CD4-positive, alpha-beta T cell treated with Interleukin-6 at 100 ng/mL for 8 hours (primary cell): ENCODE measurements around the gene BOC.

ENCODE experiments used
- DNase-seq: peaks from one replicate; pipeline ENCODE4 v3.0.0-alpha.2; 2020; ENCODE audit warnings: mixed read lengths, low spot score

Gene BOC

DNA sequence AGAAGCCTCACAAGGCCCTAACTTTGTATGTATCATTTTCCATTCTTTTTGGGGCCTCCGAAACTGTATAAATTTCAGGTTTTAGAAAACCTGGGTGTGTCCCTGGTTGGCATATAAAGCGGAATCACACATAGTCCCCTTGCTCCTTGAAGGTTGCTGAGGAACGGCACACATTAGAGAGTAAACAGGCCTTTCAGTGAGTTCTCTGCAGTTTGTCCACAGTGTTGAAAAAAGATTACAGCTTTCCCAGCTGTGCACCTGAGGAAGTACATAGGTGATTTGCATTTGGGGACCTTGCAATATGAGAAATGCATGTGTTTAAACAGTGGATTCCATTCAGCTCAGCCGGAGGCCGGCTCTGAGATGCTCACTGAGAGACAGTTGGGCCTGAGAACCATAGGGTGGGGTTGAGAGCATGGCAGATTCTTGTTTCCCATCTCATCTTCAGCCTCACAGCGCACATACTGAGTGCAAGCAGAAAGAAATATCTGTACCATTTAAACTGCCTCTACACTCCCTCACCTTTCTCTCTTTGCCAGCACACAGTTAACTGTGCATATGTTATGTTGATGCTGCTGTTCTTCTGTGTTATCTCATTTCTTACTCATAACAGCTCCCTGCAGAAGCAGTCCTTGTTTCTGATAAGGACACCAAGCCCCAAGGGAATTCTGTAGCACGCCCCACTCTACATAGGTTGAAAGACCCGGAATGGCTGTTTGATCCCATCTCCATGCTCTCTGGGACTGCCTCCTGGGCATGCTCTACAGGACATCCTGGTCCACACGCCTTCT, 60.4 kb downstream of the BOC start:
- DNase-seq = no peak

DNA sequence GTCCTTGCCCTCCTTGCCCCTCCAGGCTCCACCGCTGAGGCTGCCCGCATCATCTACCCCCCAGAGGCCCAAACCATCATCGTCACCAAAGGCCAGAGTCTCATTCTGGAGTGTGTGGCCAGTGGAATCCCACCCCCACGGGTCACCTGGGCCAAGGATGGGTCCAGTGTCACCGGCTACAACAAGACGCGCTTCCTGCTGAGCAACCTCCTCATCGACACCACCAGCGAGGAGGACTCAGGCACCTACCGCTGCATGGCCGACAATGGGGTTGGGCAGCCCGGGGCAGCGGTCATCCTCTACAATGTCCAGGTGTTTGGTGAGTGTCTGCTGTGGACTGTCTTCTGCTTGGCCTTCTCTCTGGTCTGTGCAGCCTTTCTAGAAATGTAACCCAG, 61.0 kb downstream of the BOC start:
- no peak for DNase-seq

DNA sequence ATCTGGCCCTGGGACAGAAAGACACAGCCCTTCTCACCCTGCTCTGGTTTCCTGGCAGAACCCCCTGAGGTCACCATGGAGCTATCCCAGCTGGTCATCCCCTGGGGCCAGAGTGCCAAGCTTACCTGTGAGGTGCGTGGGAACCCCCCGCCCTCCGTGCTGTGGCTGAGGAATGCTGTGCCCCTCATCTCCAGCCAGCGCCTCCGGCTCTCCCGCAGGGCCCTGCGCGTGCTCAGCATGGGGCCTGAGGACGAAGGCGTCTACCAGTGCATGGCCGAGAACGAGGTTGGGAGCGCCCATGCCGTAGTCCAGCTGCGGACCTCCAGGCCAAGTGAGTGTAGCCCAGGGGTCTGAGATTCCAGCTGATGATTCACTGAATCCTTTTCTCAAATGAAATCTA, 61.7 kb downstream of the BOC start:
- no peak for DNase-seq

DNA sequence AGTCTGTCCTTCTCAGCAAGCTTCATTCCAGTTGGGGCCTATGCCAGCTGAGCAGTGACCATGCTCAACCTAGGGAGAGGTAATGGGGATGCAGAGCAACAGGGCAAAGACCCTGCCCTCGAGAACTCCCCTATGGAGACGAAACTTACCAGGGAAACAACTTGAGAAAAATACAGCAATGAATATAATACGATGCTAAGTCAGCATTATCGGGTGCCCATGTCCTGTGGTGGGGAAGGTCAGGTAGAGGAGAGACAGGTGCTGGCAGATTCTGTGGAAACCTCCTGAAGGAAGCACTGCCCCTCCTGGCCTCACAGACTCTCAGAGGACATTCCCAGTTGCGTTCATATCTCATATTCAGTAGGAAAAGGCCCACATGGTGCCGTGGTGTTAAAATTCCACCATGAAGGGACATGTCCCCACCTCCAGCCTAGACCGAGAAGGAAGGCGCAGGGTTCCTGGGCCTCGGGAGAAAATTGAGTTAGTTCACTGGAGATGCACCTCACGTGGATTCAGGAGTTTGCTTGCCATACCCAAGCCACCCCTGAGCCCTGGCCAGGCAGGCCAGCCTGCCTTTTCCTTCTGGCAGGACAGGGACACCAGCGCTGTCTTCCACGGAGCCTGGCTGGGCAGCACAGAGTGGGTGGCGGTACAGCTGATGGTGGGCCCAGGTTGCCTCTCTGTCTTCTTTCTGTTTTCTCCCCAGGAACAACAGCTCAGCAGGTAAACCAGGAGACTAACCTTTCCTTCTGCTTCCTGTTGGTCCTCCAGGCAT, 62.4 kb downstream of the BOC start:
- no peak for DNase-seq

DNA sequence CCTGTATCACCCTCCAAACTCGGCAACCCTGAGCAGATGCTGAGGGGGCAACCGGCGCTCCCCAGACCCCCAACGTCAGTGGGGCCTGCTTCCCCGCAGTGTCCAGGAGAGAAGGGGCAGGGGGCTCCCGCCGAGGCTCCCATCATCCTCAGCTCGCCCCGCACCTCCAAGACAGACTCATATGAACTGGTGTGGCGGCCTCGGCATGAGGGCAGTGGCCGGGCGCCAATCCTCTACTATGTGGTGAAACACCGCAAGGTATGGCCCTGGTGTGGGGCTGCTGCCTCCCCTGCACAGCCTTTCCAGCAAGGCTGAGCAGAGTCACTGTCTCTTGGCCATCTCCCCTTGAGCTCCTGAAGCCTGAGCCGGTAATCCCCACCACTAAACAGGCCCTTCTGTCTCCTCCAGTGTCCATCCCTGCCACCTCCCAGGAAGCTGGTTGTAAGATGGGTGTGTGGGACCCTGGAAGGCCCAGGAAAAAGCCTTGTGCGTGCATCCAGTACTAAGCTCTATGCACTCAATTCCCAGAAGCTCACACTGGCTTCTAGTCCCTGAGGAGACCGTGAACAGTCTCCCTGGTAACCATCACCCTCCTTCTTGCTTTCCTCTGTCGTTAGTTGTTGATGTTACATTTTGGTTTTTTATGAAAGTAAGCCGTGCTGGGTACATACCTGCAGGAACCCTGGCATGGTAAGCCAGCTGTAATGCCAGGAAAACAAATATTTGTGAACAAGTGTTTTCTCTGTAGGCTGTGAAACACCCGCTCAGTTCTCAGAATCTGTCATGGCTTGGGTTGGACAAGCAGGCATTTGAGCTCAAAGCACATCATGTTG, 63.3 kb downstream of the BOC start:
- DNase-seq = no peak

DNA sequence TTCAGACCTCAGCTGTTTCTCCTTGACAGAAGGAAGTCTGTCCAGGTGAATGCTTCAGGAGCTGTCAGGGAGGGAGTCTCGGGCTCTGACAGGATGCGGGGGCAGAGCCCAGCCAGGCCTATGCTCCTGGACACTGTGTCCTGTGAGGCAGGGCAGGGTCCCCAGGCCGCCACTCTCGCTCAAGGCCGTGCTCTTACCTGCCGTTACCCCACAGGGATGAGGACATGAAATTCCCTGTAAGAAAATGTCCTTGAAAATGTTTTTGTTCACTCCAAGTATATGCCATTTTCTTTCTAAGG, 63.9 kb downstream of the BOC start:
- DNase-seq = no peak

DNA sequence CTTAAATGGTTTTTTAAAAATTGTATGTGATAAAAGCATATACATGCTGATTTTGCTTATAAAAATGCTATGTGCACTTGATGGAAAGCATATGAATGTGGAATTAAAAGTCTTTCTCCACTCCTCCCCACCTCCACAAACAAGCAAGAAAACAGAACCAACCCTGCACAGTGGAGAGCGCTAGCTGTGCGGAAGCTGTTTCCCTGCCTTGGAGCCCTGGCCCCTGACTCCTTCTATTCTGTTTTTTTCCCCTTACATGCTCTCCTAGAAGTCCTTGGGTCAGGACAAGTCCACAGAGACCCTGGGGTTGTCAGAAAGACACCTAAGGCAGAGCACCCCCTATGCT, 64.2 kb downstream of the BOC start:
- DNase-seq = no peak

DNA sequence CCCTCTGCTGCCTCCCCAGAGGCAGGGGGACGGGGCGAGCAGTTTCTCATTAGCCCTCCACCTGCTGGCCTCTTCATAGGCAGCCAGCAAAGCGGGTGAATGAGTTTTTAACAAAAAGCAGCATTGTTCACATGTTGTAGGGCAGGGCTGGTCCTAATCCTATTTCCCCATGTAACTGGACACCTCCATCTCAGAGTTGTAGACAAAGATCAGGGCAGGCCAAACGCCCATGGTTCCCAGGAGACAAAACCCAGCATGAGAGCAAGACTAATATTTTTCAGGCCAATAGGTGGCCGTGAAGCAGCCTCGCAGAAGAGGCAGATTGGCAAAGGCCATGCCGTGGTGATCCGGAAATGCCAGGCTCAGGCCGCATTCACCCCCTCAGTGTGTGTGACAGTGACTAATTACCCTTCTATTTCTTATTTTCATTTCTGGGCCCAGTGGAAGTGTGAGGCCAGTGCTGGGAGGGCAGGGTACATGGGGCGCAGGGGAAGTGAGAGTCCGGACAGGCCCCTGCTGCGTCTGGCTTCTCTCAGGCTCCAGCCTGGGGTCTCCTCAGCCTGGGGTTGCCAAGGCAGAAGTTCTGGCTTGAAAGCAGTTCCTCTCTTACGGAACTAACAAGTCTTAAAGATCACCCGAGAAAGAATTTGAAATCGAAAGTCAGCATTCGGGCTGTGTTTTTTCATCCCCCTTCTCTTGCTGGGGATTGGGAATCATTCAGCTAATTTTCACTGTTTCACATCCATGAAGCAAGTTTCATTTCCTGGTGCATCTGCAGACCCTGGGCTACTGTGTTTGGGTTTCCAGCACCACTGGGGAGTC, 64.8 kb downstream of the BOC start:
- DNase-seq = no peak

DNA sequence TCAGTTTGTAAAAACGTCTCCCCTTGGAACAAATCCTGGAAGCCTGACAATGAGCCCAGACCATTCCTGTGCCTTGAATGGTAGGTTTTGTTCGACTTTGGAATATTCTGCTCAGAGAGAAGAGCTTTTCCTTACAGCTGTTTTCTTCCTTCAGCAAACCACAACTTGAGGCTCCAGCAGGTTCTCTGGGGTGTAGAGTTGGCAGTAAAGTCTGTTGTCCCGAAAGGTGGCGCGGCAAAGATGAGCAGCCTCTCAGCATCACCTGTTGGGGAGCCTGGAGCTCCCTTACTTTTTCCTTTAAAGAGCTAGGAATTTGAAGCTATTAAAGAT, 65.4 kb downstream of the BOC start:
- DNase-seq = no peak

DNA sequence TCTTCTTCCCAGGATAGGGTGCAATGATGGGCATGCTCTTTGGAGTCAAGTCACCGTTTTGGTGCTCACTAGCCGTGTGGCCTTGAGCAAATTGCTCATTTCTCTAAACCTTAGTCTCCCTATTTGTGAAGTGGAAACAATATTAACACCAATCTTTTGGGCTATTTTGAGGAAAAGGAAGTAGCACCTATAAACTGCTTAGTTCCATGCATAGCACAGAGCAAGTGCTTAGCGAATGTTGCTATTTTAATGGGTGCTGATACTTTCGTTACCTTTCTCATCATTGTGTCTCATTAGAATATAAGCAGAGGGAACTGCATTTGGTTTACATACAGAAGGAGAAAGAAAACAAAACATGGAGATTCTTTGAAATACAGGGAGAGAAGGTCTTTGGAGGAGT, 66.1 kb downstream of the BOC start:
- DNase-seq = no peak

DNA sequence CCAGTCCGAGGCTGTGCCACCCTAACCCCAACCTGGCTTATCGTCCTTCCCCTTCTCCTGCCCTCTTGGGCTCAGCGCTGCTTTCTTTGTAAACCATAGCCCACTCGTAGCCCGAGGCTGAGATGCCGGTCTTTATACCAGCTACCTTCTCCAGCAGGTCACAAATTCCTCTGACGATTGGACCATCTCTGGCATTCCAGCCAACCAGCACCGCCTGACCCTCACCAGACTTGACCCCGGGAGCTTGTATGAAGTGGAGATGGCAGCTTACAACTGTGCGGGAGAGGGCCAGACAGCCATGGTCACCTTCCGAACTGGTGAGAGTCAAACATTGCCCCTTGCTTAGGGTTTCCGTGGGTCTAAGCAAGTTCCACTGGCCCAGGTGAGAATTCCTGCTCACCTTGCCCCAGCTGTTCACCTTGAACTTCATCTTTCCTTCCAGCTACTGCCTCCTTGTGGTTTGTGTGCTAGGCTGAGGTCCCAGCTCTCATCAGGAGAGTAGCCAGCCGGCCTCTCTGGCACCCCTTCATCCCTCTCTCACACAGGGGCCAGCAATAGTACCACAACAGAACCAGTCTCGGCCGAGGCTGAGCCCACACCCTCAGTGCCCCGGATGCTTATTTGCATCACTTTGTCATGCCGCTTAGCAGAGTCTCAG, 66.7 kb downstream of the BOC start:
- DNase-seq = no peak

DNA sequence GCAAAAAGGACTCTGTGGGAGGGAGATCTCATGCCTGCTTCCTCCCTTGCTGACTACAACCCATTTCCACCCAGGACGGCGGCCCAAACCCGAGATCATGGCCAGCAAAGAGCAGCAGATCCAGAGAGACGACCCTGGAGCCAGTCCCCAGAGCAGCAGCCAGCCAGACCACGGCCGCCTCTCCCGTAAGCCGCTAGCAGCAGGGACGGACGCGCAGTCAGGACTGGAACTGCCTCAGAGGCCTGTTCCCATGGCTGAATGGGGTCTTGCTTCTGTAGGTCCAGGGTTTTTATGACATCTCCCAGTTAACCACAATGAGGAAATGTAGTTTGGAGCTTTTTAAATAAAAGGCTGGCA, 67.2 kb downstream of the BOC start:
- DNase-seq = no peak

DNA sequence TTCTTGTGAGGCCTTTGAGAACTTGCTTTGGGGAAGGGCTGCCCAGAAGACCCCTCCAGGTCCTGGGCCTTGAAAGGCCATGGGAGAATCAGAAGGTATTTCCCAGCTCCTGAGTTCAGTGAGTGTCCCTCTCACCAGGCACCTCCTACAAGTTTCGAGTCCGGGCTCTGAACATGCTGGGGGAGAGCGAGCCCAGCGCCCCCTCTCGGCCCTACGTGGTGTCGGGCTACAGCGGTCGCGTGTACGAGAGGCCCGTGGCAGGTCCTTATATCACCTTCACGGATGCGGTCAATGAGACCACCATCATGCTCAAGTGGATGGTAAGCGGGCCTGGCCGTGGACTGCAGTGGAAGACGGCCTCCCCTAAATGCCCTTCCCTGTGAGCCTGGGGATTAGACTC, 68.3 kb downstream of the BOC start:
- DNase-seq = no peak

DNA sequence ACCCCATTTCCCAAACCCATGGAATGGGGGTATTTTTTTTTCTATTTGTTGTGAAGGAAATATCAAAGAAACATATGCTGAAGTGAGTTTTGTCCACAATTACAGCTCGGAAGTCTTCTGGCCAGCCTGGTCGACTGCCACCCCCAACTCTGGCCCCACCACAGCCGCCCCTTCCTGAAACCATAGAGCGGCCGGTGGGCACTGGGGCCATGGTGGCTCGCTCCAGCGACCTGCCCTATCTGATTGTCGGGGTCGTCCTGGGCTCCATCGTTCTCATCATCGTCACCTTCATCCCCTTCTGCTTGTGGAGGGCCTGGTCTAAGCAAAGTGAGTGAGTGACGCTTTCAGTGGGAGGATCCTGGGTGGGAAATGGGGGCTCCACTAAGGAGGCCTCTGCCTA, 71.9 kb downstream of the BOC start:
- DNase-seq = no peak

DNA sequence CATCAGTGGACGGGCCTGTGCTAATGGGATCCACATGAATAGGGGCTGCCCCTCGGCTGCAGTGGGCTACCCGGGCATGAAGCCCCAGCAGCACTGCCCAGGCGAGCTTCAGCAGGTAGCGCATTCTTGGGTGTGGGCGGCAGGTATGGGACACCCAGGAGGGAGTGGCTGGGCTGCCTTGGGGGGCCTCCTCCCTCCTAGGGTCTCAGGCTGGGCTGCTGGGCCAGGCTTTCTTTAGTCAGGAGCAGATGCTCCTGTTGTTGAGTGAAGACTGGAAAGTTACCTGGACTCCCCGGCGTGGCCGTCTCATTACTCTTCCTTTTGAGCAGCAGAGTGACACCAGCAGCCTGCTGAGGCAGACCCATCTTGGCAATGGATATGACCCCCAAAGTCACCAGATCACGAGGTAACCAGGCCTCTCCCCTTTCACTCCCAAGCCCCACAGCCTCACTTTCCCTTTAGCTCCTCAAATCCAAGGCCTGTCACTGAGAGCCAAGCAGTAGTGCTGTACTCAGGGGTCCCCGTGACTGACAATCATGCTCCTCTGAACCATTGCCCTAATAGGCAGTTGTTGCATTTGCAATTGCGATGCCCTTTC, 73.2 kb downstream of the BOC start:
- no peak for DNase-seq

DNA sequence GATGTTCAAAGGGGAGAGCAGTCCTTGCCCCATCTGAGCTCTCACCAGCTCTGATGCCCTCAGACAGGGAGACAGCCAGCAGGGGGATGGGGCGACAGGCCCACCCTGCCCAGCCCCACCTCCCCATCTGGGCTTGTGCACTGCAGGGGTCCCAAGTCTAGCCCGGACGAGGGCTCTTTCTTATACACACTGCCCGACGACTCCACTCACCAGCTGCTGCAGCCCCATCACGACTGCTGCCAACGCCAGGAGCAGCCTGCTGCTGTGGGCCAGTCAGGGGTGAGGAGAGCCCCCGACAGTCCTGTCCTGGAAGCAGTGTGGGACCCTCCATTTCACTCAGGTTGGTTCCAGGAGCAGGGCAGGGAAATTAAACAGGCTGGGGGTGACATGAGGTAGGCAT, 73.9 kb downstream of the BOC start:
- DNase-seq = no peak

DNA sequence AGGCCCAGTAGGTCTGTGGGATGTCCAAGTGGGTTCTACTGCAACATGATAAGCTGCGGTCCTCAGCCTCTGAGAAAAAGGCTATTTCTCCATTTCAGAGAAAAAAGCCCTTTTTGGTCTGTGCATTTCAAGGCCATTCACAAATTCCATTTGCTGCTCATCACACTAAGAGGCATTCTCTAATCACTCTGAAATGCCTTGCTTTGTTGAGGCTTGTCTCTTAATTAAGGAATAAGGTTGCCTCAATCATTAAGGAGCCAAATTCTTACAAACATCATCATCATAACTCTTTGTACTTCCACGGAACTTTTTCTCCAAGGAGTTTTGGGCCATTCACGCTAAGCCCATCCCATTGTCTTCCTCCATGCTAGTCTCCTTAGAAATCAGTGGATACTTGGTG, 74.4 kb downstream of the BOC start:
- DNase-seq = no peak

DNA sequence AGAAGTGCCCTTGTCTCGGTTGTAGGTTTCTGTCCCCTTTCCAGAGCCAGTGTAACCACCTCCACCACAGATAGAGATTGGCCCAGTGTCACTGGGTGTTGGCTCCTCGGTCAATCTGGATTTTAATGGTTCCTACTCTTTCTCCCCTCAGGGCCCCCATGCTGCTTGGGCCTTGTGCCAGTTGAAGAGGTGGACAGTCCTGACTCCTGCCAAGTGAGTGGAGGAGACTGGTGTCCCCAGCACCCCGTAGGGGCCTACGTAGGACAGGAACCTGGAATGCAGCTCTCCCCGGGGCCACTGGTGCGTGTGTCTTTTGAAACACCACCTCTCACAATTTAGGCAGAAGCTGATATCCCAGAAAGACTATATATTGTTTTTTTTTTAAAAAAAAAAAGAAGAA, 75.2 kb downstream of the BOC start:
- no peak for DNase-seq

DNA sequence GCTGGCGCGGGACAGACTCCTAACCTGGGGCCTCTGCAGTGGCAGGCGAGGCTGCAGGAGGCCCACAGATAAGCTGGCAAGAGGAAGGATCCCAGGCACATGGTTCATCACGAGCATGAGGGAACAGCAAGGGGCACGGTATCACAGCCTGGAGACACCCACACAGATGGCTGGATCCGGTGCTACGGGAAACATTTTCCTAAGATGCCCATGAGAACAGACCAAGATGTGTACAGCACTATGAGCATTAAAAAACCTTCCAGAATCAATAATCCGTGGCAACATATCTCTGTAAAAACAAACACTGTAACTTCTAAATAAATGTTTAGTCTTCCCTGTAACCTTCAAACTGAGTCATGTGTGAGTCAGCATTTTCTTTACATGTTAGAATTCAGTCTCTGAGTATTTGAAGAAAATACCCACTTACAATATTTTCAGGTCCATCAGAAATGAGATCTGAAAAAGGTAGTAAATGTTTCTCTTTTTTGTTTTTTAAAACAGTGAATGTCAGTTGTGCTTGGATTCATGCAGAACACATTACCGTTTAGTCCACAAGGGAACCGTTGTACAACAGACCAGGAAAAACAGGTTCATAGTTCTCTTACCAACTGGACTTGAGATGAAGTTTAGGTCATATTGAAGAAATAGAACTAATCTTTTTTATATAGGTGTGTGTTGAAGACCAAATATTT, 75.9 kb downstream of the BOC start:
- DNase-seq = no peak

DNA sequence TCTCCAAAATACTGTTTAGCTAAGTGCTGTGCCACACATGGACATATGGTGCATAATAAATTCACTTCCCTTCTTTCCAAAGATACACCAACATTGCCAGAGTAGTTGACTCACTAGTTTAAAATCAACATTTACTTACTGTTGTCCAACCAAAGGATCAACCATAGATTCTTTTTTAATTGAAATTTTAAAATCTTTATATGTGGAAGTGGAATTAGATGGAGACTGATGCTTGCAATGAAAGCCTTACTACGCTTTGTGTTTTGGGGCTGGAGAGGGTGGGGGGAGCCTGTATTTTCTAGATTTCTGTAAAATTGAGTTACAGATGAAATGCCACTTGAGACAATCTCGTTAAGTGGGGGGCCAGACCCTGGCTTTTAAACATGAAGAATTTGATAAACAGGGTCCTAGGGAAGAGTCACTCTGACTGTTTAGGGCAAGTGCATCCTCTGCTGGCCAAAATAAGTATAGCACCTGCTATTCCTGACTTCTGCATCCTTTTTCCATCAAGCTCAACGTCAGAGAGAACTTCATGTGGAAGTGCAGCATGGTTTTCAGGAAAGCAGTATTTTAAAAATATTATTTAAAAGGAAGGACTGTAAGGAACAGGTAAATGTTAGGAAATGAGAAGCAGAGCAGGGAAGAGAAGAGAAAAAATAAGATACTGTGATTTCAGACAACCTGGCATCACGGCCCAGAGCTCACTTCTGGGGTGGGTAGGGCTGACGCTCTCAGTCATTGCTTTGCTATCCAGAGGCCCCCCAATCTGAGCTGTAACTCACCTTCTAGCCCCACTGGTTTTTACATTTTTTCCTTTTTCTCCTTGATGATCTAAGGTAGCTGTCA, 76.7 kb downstream of the BOC start:
- DNase-seq = peak; percentile 29
